GM21528 (cell line): ENCODE data around the gene CALML6.

Source experiments
- ATAC-seq: cut with Tn5 transposase; IDR thresholded peaks from one replicate; pipeline ENCODE4 v1.9.1; 2021; ENCODE audit warnings: mild to moderate bottlenecking, moderate library complexity; ENCODE audit not compliant: unreplicated experiment, low FRiP score

The CALML6 gene

GRCh38 chr1:1891349-1892078 lies 23.5 kb upstream of the CALML6 start:
- ATAC-seq, result peak; percentile 6

GRCh38 chr1:1892079-1892762 lies 22.8 kb upstream of the CALML6 start:
- ATAC-seq, result no peak

GRCh38 chr1:1892763-1893120 lies 22.3 kb upstream of the CALML6 start:
- no peak for ATAC-seq

GRCh38 chr1:1893291-1893985 lies 21.6 kb upstream of the CALML6 start:
- no peak for ATAC-seq

- ATAC-seq, result no peak
Observed at GRCh38 chr1:1893997-1894353, 21.1 kb upstream of the CALML6 start.

GRCh38 chr1:1894354-1895059 lies 20.6 kb upstream of the CALML6 start:
- no peak for ATAC-seq

GRCh38 chr1:1895060-1895418 lies 20.0 kb upstream of the CALML6 start:
- no peak for ATAC-seq

- ATAC-seq, result no peak
Observed at GRCh38 chr1:1895456-1896336, 19.4 kb upstream of the CALML6 start.

GRCh38 chr1:1898246-1898933 lies 16.7 kb upstream of the CALML6 start:
- no peak for ATAC-seq

- no peak for ATAC-seq
Observed at GRCh38 chr1:1899266-1899966, 15.6 kb upstream of the CALML6 start.

- ATAC-seq, result no peak
Observed at GRCh38 chr1:1899967-1900327, 15.1 kb upstream of the CALML6 start.

GRCh38 chr1:1900883-1901640 lies 14.0 kb upstream of the CALML6 start:
- ATAC-seq, result no peak

GRCh38 chr1:1901641-1902294 lies 13.3 kb upstream of the CALML6 start:
- ATAC-seq, result no peak

- no peak for ATAC-seq
Observed at GRCh38 chr1:1903224-1903623, 11.8 kb upstream of the CALML6 start.

- no peak for ATAC-seq
Observed at GRCh38 chr1:1906185-1907097, 8.6 kb upstream of the CALML6 start.

GRCh38 chr1:1907098-1907736 lies 7.8 kb upstream of the CALML6 start:
- no peak for ATAC-seq

GRCh38 chr1:1908506-1908791 lies 6.6 kb upstream of the CALML6 start:
- ATAC-seq, result no peak
